HG03039 (cell line): ENCODE data around the gene UBE2E2.

Experiments used
- ATAC-seq: cut with Tn5 transposase; IDR thresholded peaks from one replicate; pipeline ENCODE4 v1.9.1; 2021; ENCODE audit warnings: mild to moderate bottlenecking, moderate library complexity; ENCODE audit not compliant: unreplicated experiment

UBE2E2 gene

GRCh38 chr3:23192816-23193215 is 10.3 kb upstream of the UBE2E2 start:
- no peak for ATAC-seq

GRCh38 chr3:23193831-23194230 is 9.3 kb upstream of the UBE2E2 start:
- no peak for ATAC-seq

- ATAC-seq = no peak
These were observed 4.3 kb upstream of the UBE2E2 start for GRCh38 chr3:23198801-23199200.

GRCh38 chr3:23199649-23200048 is 3.5 kb upstream of the UBE2E2 start:
- ATAC-seq = no peak

- no peak for ATAC-seq
These were observed 1.8 kb upstream of the UBE2E2 start for GRCh38 chr3:23201154-23201838.

GRCh38 chr3:23202203-23202920 is 765 bp upstream of the UBE2E2 start:
- ATAC-seq = no peak

GRCh38 chr3:23203708-23204330 is 692 bp downstream of the UBE2E2 start:
- no peak for ATAC-seq

- no peak for ATAC-seq
These were observed 3.2 kb downstream of the UBE2E2 start for GRCh38 chr3:23206366-23206765.

- no peak for ATAC-seq
These were observed 6.0 kb downstream of the UBE2E2 start for GRCh38 chr3:23209103-23209502.

- no peak for ATAC-seq
These were observed 6.8 kb downstream of the UBE2E2 start for GRCh38 chr3:23209747-23210487.

GRCh38 chr3:23213813-23214212 is 10.7 kb downstream of the UBE2E2 start:
- no peak for ATAC-seq

GRCh38 chr3:23217872-23218554 is 14.9 kb downstream of the UBE2E2 start:
- ATAC-seq = no peak

- ATAC-seq = no peak
These were observed 16.0 kb downstream of the UBE2E2 start for GRCh38 chr3:23219117-23219516.

GRCh38 chr3:23219552-23219951 is 16.4 kb downstream of the UBE2E2 start:
- ATAC-seq = no peak

GRCh38 chr3:23221136-23221535 is 18.0 kb downstream of the UBE2E2 start:
- no peak for ATAC-seq

GRCh38 chr3:23232016-23232415 is 28.9 kb downstream of the UBE2E2 start:
- ATAC-seq = no peak

GRCh38 chr3:23232854-23233253 is 29.7 kb downstream of the UBE2E2 start:
- ATAC-seq = no peak

GRCh38 chr3:23235264-23235663 is 32.1 kb downstream of the UBE2E2 start:
- ATAC-seq = no peak

- ATAC-seq = no peak
These were observed 33.8 kb downstream of the UBE2E2 start for GRCh38 chr3:23236890-23237289.

GRCh38 chr3:23238156-23238555 is 35.0 kb downstream of the UBE2E2 start:
- ATAC-seq = no peak

- no peak for ATAC-seq
These were observed 35.5 kb downstream of the UBE2E2 start for GRCh38 chr3:23238578-23238977.
